A549 (cell line): Measurements from ENCODE around the gene DLG2. TPM values are rescaled to one million over a fixed set of nuclear protein-coding genes. Genes with fewer than 3 reads are reported as not detected.

Source experiments
- ATAC-seq, 2 experiments: fragments of 200-7000 bp in 1 of 2; fragments of >200 bp in 1 of 2; cut with Nextera tagmentation in 1 of 2; cut with Tn5 transposase in 1 of 2; 3 replicates each; pipeline versions ENCODE4 v1.8.0 to v1.9.1; 2018 to 2020; ENCODE audit warnings: mild to moderate bottlenecking in 1 of 2, moderate library complexity in 1 of 2
- CTCF ChIA-PET: fragments of 300-600 bp; sonication (Branson Sonifier 250); formaldehyde crosslinking; extraction: SDS; loops from one replicate; lab custom pipeline; 2021; ENCODE audit warnings: antibody characterized with exemption, inconsistent platforms; lab: Yijun Ruan, JAX
- POLR2A ChIA-PET: fragments of 350-600 bp; formaldehyde crosslinking; extraction: SDS; loops from one replicate; lab custom pipeline; 2021; ENCODE audit warnings: antibody characterized with exemption, inconsistent platforms; lab: Yijun Ruan, JAX
- DNase-seq, 2 experiments: peaks; one replicate each; pipeline versions ENCODE4 v3.0.0 to v3.0.0-alpha.2; 2011 to 2016; ENCODE audit warnings: low read depth in 1 of 2, low spot score in 1 of 2
- FAIRE-seq: peaks from 2 replicates; lab custom pipeline; 2011; peaks lifted over from hg19 to GRCh38; lab: Jason Lieb, UNC
- H3K27ac ChIP-seq, 2 experiments: fragments of >200 bp; sonication (Bioruptor Twin); formaldehyde crosslinking; 3 replicates each; pipeline ENCODE4 v1.5.1; 2016 to 2017
- H3K4me1 ChIP-seq: fragments of >200 bp; sonication (Bioruptor Twin); formaldehyde crosslinking; 3 replicates; pipeline ENCODE4 v1.6.1; 2016
- H3K4me2 ChIP-seq: fragments of >200 bp; sonication (Bioruptor Twin); formaldehyde crosslinking; 3 replicates; pipeline ENCODE4 v1.6.1; 2016
- H3K4me3 ChIP-seq: fragments of >200 bp; sonication (Bioruptor Twin); formaldehyde crosslinking; 3 replicates; pipeline ENCODE4 v1.5.1; 2016
- H3K9me3 ChIP-seq: fragments of >200 bp; sonication (Bioruptor Twin); formaldehyde crosslinking; 3 replicates; pipeline ENCODE4 v1.6.1; 2016
- E2F6 ChIP-seq: IDR thresholded peaks from 2 replicates; pipeline ENCODE4 v1.6.1; 2012; ENCODE audit warnings: low read depth, borderline replicate concordance
- FOSB ChIP-seq: fragments of 250-450 bp; sonication (Bioruptor Pico); IDR thresholded peaks from 2 replicates; pipeline ENCODE4 v1.5.0; 2020; ENCODE audit warnings: mild to moderate bottlenecking, moderate library complexity
- HES2 ChIP-seq: fragments of >200 bp; sonication (Bioruptor Twin); formaldehyde crosslinking; IDR thresholded peaks from 2 replicates; pipeline ENCODE4 v1.6.1; 2016
- HOXA7 ChIP-seq: fragments of 250-450 bp; sonication (Bioruptor Pico); IDR thresholded peaks from 2 replicates; pipeline ENCODE4 v1.5.0; 2020; ENCODE audit warnings: mild to moderate bottlenecking, moderate library complexity
- JUN ChIP-seq, 2 experiments: fragments of >200 bp; sonication (Bioruptor Twin); formaldehyde crosslinking; IDR thresholded peaks; 2 replicates in 1 of 2; 3 replicates in 1 of 2; pipeline ENCODE4 v1.6.1; 2016 to 2017
- JUNB ChIP-seq: fragments of >200 bp; sonication (Bioruptor Twin); formaldehyde crosslinking; IDR thresholded peaks from 2 replicates; pipeline ENCODE4 v1.6.1; 2016
- KDM5A ChIP-seq: fragments of 200-600 bp; sonication (generic); IDR thresholded peaks from 2 replicates; pipeline ENCODE4 v1.6.1; 2016; ENCODE audit warnings: antibody characterized with exemption, mild to moderate bottlenecking
- MAFK ChIP-seq: fragments of 450-650 bp; IDR thresholded peaks from 2 replicates; pipeline ENCODE4 v1.6.1; 2014; ENCODE audit not compliant: partially characterized antibody
- NR3C1 ChIP-seq: fragments of >200 bp; sonication (Bioruptor Twin); formaldehyde crosslinking; IDR thresholded peaks from 3 replicates; pipeline ENCODE4 v1.6.1; 2017
- RAD21 ChIP-seq, 2 experiments: fragments of >200 bp in 1 of 2; sonication (Bioruptor Twin) in 1 of 2; formaldehyde crosslinking in 1 of 2; IDR thresholded peaks in 1 of 2; conservative IDR thresholded peaks in 1 of 2; 2 replicates in 1 of 2; 3 replicates in 1 of 2; pipeline ENCODE4 v1.6.1; 2012 to 2018; ENCODE audit warnings: inconsistent platforms in 1 of 2
- RCOR1 ChIP-seq: fragments of 150-350 bp; IDR thresholded peaks from 2 replicates; pipeline ENCODE4 v1.6.1; 2014; ENCODE audit warnings: antibody characterized with exemption, low read length, low read depth
- RFX5 ChIP-seq: fragments of 450-650 bp; IDR thresholded peaks from 2 replicates; pipeline ENCODE4 v1.7.1; 2014; ENCODE audit warnings: antibody characterized with exemption, mild to moderate bottlenecking, moderate library complexity
- RNF2 ChIP-seq: fragments of 200-600 bp; sonication (generic); IDR thresholded peaks from 2 replicates; pipeline ENCODE4 v1.6.1; 2016; ENCODE audit warnings: low read depth, mild to moderate bottlenecking, antibody characterized with exemption, moderate library complexity, borderline replicate concordance
- TFCP2L1 ChIP-seq: fragments of 250-450 bp; sonication (Bioruptor Pico); IDR thresholded peaks from 2 replicates; pipeline ENCODE4 v1.5.0; 2021; ENCODE audit warnings: mild to moderate bottlenecking
- TP53 ChIP-seq: fragments of 250-450 bp; sonication (Bioruptor Pico); IDR thresholded peaks from 2 replicates; pipeline ENCODE4 v1.5.0; 2021; ENCODE audit warnings: mild to moderate bottlenecking, moderate library complexity
- ZFP36 ChIP-seq: fragments of 450-650 bp; IDR thresholded peaks from 2 replicates; pipeline ENCODE4 v1.6.1; 2014; ENCODE audit warnings: borderline replicate concordance; ENCODE audit not compliant: partially characterized antibody
- WGBS: methylation state at CpG from one replicate; pipeline ENCODE4 v1.1.6; 2017; ENCODE audit errors: missing lambda C conversion rate; 5-methylcytosine and 5-hydroxymethylcytosine counted together
- polyA plus RNA-seq, 4 experiments: library from polyadenylated mRNA; depleted of rRNA in 3 of 4; stranded (reverse); fragments of >200 nt; fragmentation: RNase III in 1 of 4; extraction: RNeasy Plus Mini Kit Qiagen cat#74134 plus additional on column Dnase treatment in 1 of 4; gene quantifications; 2 replicates in 3 of 4; 3 replicates in 1 of 4; pipeline ENCODE4 v1.2.3, GENCODE V29; 2011 to 2017
- TF ChIP-seq, protein P1 (sequence below): fragments of 250-450 bp; sonication (Bioruptor Pico); IDR thresholded peaks from 2 replicates; pipeline ENCODE4 v1.5.0; 2021; ENCODE audit warnings: mild to moderate bottlenecking, moderate library complexity, borderline replicate concordance
- TF ChIP-seq, protein P2 (sequence below): fragments of 450-650 bp; IDR thresholded peaks from 2 replicates; pipeline ENCODE4 v1.6.1; 2014; ENCODE audit warnings: antibody characterized with exemption
- TF ChIP-seq, protein P3 (sequence below): fragments of 200-600 bp; sonication (generic); IDR thresholded peaks from 2 replicates; pipeline ENCODE4 v1.6.1; 2016; ENCODE audit warnings: antibody characterized with exemption, mild to moderate bottlenecking, moderate library complexity
- TF ChIP-seq, protein P4 (sequence below): fragments of >200 bp; sonication (Bioruptor Twin); formaldehyde crosslinking; IDR thresholded peaks from 3 replicates; pipeline ENCODE4 v1.5.1; 2016

DLG2 gene
- polyA plus RNA-seq, 2 of the 4 experiments (the other 2 are of a cell fraction), result 0.26 to 0.79 TPM

DNA sequence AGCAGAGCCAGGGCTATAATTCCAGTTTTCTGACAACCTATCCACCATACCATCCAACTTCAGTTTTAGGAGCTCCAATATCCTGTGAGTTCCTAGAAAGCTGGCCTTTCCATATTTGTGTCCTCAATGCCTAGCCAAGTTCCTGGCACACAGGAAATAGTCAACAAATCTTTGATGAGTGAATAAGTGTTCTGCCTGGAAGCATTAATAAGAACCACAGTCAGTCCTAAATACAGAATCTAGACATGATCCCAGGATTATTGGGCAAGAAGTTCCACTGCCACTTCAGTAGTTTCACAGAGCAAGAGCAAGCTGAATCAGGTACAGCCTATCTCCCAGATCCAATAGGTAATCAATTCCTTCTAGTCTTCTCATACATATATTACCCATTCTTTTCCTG lies 942.0 kb downstream of the DLG2 start:
- FAIRE-seq (no peak), ATAC-seq (no peak), DNase-seq (no peak)
- H3K4me1 ChIP-seq, result no peaks in the 10 kb centered on the region
- H3K4me3 ChIP-seq, result no peak overlapping the region
- H3K9me3 ChIP-seq, result no peaks in the 10 kb centered on the region
- no peak overlapping the region for H3K27ac ChIP-seq
- H3K4me2 ChIP-seq, result no peak overlapping the region
- ChIA-PET CTCF (no interaction called here), POLR2A (no interaction called here)
- no peak for TF ChIP-seq RCOR1
- TF ChIP-seq, protein P1, sequence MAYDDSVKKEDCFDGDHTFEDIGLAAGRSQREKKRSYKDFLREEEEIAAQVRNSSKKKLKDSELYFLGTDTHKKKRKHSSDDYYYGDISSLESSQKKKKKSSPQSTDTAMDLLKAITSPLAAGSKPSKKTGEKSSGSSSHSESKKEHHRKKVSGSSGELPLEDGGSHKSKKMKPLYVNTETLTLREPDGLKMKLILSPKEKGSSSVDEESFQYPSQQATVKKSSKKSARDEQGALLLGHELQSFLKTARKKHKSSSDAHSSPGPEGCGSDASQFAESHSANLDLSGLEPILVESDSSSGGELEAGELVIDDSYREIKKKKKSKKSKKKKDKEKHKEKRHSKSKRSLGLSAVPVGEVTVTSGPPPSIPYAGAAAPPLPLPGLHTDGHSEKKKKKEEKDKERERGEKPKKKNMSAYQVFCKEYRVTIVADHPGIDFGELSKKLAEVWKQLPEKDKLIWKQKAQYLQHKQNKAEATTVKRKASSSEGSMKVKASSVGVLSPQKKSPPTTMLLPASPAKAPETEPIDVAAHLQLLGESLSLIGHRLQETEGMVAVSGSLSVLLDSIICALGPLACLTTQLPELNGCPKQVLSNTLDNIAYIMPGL (CRISPR knock-in tag), result no peak
- TF ChIP-seq MAFK, result no peak

DNA sequence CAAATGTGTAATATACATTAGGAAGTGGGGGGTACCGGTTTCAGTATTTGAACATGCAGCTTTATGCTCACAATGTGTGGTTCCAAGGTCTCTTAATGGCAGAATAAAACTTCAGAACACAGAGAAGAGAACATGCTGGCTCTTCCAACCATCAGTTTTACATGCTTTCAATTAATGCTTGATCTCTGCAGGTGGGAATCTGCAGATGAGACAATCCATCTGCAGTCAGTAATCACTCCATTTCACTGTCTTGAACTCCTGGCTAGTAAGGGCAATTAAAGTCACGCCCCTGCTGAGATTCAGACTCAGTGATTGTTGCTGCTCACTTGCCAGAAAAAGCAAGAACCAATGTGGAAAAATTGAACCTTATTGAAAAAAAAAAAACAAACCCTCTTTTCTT lies 945.7 kb downstream of the DLG2 start:
- Histone ChIP-seq H3K4me3 (no peak overlapping the region), H3K4me2 (no peak overlapping the region), H3K9me3 (no peaks in the 10 kb centered on the region), H3K27ac (no peak overlapping the region), H3K4me1 (no peaks in the 10 kb centered on the region)
- POLR2A ChIA-PET, result no interaction called here
- ATAC-seq (no peak), DNase-seq (no peak), FAIRE-seq (no peak)
- TF ChIP-seq RAD21 (conservative IDR thresholded peaks at IDR 0.05 in 1 of 2, IDR thresholded peaks at IDR 0.05 in 1 of 2), result no peak
- no peak for TF ChIP-seq NR3C1
- no peak for TF ChIP-seq RCOR1
- no peak for TF ChIP-seq FOSB (CRISPR knock-in tag)
- no peak for TF ChIP-seq TFCP2L1 (CRISPR knock-in tag)
- no peak for TF ChIP-seq E2F6
- no peak for TF ChIP-seq RNF2
- TF ChIP-seq, protein P2, sequence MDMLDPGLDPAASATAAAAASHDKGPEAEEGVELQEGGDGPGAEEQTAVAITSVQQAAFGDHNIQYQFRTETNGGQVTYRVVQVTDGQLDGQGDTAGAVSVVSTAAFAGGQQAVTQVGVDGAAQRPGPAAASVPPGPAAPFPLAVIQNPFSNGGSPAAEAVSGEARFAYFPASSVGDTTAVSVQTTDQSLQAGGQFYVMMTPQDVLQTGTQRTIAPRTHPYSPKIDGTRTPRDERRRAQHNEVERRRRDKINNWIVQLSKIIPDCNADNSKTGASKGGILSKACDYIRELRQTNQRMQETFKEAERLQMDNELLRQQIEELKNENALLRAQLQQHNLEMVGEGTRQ, result no peak
- no peak for TF ChIP-seq RFX5
- TF ChIP-seq, protein P1 (CRISPR knock-in tag), result no peak
- TF ChIP-seq JUNB, result no peak
- TF ChIP-seq JUN (IDR thresholded peaks at IDR 0.05), result no peak
- no peak for TF ChIP-seq HOXA7 (CRISPR knock-in tag)
- 2% methylated on average over 2 of the region's 2 CpGs for WGBS
- CTCF ChIA-PET, result no interaction called here

- CTCF ChIA-PET, result no interaction called here
- no peak for ATAC-seq
- Histone ChIP-seq H3K4me1 (no peaks in the 10 kb centered on the region), H3K4me2 (no peak overlapping the region), H3K9me3 (no peaks in the 10 kb centered on the region), H3K4me3 (no peak overlapping the region), H3K27ac (no peak overlapping the region)
- 18% methylated on average over 5 of the region's 5 CpGs for WGBS
- DNase-seq, result no peak
- no peak for FAIRE-seq
- POLR2A ChIA-PET, result no interaction called here
- TF ChIP-seq TP53 (CRISPR knock-in tag), result no peak
- TF ChIP-seq KDM5A, result no peak
- no peak for TF ChIP-seq HES2
- TF ChIP-seq, protein P2, result no peak
- TF ChIP-seq ZFP36, result no peak
- no peak for TF ChIP-seq RNF2
- TF ChIP-seq, protein P3, sequence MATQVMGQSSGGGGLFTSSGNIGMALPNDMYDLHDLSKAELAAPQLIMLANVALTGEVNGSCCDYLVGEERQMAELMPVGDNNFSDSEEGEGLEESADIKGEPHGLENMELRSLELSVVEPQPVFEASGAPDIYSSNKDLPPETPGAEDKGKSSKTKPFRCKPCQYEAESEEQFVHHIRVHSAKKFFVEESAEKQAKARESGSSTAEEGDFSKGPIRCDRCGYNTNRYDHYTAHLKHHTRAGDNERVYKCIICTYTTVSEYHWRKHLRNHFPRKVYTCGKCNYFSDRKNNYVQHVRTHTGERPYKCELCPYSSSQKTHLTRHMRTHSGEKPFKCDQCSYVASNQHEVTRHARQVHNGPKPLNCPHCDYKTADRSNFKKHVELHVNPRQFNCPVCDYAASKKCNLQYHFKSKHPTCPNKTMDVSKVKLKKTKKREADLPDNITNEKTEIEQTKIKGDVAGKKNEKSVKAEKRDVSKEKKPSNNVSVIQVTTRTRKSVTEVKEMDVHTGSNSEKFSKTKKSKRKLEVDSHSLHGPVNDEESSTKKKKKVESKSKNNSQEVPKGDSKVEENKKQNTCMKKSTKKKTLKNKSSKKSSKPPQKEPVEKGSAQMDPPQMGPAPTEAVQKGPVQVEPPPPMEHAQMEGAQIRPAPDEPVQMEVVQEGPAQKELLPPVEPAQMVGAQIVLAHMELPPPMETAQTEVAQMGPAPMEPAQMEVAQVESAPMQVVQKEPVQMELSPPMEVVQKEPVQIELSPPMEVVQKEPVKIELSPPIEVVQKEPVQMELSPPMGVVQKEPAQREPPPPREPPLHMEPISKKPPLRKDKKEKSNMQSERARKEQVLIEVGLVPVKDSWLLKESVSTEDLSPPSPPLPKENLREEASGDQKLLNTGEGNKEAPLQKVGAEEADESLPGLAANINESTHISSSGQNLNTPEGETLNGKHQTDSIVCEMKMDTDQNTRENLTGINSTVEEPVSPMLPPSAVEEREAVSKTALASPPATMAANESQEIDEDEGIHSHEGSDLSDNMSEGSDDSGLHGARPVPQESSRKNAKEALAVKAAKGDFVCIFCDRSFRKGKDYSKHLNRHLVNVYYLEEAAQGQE, result no peak
- TF ChIP-seq TFCP2L1 (CRISPR knock-in tag), result no peak
- TF ChIP-seq, protein P4, sequence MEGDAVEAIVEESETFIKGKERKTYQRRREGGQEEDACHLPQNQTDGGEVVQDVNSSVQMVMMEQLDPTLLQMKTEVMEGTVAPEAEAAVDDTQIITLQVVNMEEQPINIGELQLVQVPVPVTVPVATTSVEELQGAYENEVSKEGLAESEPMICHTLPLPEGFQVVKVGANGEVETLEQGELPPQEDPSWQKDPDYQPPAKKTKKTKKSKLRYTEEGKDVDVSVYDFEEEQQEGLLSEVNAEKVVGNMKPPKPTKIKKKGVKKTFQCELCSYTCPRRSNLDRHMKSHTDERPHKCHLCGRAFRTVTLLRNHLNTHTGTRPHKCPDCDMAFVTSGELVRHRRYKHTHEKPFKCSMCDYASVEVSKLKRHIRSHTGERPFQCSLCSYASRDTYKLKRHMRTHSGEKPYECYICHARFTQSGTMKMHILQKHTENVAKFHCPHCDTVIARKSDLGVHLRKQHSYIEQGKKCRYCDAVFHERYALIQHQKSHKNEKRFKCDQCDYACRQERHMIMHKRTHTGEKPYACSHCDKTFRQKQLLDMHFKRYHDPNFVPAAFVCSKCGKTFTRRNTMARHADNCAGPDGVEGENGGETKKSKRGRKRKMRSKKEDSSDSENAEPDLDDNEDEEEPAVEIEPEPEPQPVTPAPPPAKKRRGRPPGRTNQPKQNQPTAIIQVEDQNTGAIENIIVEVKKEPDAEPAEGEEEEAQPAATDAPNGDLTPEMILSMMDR, result no peak
These were observed 951.6 kb downstream of the DLG2 start for GRCh38 chr11:84675396-84676025.
